NCI-H2171 treated with DMSO at 0.1 percent for 48 hours (cell line): ENCODE results near the gene ZFYVE28.
"Not testable (repeated sequence)": the region's sequence is repeated elsewhere in the genome, so short reads cannot be mapped to it uniquely, and the experiment has no call there.

ENCODE experiments used
- DNase-seq: peaks from one replicate; lab custom pipeline; 2025; lab: John Stamatoyannopoulos, UW

ZFYVE28 gene

DNA sequence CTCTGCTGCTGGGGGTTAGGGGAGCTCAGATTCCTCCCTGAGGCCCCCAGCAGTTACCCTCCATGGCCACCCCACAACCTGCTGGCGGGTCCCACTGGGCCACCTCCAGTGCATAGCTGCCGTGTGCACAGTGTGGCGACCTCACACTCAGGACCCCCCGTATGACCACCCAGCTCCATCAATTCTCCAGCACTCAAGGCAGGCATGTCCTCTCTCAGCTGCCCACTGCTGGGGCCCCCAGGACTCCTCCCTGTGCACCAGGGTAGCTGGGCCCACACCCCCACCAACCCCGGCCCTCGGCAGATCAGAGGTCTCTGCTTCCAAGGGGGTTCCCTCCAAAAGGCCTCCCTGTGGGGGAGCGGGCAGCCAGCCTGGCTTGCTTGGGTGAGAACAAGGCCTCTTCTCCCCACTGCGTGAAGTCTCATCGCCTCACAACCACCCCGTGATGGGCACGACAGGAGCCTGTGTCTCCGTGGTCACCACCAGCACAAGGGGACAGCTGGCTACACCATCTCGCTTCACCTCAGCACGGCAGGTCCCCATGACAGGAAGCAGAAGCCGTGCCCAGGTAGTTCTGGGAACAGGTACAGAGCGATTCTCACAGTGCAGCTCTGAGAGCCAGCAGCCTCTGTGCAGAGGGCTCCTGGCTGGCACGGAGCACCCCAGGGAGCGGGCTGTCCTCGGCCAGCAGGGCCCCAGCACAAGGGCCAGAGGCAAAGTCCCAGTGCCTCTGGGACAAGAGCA, 171.9 kb downstream of the ZFYVE28 start:
- DNase-seq, result no peak

GRCh38 chr4:2245787-2246275, 172.6 kb downstream of the ZFYVE28 start:
- no peak for DNase-seq

- no peak for DNase-seq
Measured at GRCh38 chr4:2245057-2245786, 173.2 kb downstream of the ZFYVE28 start.

- no peak for DNase-seq
Measured at GRCh38 chr4:2243681-2244380, 174.6 kb downstream of the ZFYVE28 start.

DNA sequence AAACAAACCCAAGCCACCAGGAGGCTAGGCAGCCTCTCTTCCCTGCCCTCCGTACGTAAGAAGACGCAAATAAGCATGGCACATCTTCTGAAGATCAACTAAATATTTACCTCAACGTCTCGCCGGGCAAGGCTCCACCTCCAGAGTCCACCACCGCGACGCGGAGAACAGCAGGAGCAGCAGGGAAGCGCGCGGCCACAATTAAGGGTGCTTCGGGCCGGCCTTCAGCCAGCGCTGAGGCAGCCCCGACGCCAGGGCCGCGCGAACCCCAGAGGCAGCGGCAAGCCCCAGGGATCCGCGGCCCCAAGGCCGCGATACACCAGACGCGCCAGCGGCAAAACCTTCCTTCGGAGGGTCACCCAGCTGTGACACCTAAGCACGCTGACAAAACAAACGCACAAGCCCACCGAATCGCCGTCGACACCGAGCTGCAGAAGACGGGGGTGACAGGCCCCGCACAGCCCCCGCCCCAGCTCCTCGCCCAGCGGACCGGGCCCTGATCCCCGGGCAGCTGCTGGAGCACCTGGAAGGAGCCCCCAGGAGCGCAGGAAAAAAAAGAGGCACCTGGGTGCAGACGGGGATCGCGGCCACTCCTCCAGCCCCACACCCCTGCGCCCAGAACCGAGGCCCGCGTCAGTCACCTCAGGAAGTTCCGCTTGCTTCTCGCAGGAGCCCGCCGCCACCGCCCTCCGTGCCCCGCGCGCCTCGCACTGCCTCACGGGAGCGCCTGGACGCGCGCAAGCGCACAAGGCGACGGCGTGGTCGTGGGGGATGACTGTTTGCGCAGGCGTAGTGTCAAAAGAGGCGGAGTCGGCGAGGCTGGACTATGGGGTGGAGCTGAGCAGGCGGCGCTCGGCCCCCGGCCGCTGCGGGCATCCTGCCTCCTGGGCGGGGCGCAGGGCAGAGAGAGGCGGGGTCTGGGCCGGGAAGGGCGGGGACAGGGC, 176.8 kb downstream of the ZFYVE28 start, which contains the start of the genes HAUS3 and POLN:
TSS of gene HAUS3 (minus strand) at position 712 of the 944 bp plus-strand sequence. CDS start 1,175 bp downstream, outside the sequence.
TSS of gene POLN (minus strand) at position 712 of the 944 bp plus-strand sequence. CDS start 12,890 bp downstream, outside the sequence.
- peak; percentile 83 for DNase-seq

DNA sequence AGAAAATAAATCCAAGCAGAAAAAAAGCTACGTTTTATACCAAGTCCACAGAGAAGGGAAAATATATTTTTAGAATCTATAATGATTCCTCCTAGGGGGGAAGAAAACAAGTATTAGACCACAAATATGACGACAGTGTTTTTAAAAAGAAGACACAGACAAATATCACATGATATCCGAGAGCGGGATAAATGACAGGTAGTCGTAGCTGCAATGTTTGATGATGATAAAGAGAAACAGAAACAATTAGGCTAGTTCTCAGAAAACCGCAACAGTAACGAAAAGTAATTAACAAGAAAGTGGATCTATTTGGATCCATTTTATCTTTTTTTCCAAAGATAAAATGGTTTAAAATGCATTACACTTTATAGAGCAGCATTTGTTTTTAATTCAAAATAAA, 177.4 kb downstream of the ZFYVE28 start:
- DNase-seq, result no peak

DNA sequence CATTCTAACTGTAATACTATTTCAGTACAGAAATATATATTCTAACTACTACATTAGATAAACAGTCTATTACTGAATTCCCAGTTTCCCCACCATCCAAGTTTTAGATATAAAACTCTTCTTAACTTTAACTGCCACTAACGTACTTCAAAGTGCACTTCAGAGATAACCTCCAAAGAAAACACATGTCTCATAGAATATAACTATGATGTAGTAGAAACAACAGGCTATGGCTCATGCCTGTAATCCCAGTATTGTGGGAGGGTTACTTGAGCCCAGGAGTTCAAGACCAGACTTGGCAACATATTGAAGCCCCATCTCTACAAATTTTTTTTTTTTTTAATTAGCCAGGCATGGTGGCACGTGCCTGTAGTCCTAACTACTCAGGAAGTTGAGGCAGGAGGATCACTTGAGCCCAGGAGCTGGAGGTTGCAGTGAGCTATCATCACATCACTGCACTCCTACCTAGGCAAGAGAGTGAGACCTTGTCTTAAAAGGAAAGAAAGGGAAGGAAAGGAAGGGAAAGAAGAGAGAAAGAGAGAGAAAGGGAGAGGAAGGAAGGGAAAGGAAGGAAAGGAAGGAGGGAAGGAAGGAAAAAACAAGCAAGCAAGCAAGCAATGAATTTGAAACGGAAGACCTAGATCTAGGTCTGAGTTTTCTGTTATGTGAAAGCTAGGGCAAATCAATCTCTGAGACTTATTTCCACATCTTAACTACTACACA, 181.3 kb downstream of the ZFYVE28 start:
- DNase-seq, result no peak

DNA sequence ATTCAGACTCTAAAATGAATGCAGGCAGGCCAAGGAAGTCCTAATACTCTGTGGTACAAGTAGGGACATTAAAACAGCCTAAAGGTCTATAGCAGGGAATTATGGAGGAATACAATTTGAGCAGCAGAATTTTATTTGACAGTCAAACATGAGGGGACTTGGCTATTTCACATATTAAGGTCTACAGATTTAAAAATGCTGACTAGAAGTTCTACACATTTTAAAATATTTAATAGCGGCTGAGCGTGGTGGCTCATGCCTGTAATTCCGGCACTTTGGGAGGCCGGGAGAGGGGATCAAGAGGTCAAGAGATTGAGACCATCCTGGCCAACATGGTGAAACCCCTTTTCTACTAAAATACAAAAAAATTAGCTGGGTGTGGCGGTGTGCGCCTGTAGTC, 187.4 kb downstream of the ZFYVE28 start:
- DNase-seq, result no peak

DNA sequence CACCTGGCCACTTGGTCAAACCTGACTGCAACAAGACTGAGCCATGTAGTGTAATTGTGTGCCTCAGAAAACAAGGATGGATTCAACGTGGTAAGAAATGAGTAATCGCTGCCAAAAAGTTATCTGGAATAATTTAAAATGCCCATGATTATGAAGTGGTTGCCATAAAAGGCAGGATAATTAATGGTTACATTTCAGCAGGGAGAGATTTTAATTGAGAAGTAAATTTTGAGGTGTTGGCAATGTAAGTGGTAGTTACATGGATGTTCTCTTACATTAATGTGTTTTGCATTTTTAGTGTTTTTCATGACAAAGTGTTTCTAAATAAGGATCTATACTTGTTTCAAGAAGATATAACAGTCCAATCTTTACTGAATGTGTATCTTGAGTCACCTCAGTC, 192.2 kb downstream of the ZFYVE28 start:
- no peak for DNase-seq

DNA sequence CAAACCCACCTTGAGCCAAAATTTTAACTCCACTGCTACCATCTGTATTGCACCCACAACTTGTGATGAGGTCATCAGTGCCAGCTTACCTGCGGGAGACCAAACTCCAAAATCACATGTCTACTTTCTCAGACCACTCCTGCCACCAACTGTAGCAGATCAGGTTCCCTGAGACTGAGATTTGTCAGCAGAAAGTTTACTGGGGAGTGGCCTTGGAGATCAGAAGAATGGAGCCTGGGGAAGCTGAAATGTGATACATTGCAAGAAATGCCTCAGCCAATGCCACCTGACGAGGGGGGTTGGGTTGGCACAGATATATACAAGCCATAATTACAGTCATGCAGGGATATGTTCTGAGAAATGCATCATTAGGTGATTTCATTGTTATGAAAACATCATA, 195.6 kb downstream of the ZFYVE28 start:
- DNase-seq, result peak; percentile 58

DNA sequence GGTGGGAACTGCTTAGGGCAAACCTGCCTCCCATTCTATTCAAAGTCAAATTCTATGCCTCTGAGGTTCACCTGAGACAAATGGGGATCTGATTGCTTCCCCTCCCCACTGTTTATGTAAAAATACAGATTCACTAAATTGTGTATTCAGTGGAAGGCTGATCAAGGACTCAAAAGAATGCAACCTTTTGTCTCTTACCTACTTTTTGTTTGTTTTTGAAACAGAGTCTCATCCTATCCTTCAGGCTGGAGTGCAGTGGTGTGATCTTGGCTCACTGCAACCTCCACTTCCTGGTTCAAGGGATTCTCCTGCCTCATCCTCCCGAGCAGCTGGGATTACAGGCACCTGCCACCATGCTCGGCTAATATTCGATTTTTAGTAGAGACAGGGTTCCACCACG, 197.1 kb downstream of the ZFYVE28 start:
- not testable (repeated sequence) for DNase-seq

GRCh38 chr4:2220016-2220630, 198.3 kb downstream of the ZFYVE28 start:
- peak; percentile 46 for DNase-seq
